Smooth muscle cell (in vitro differentiated cells): ENCODE data around the gene NHS. TPM values are rescaled to one million over a fixed set of nuclear protein-coding genes. Genes with fewer than 3 reads are reported as not detected.
"Not testable (repeated sequence)": the region's sequence is repeated elsewhere in the genome, so short reads cannot be mapped to it uniquely, and the experiment has no call there.

Experiments used
- DNase-seq: peaks from one replicate; lab custom pipeline; 2025; ENCODE audit not compliant: unreplicated experiment; lab: John Stamatoyannopoulos, UW
- H2AFZ ChIP-seq: fragments of 200-600 bp; sonication (generic); 2 replicates; pipeline ENCODE4 v1.6.0; 2016; ENCODE audit warnings: antibody characterized with exemption, low read depth, mild to moderate bottlenecking
- H3F3A ChIP-seq: fragments of 200-600 bp; sonication (generic); 2 replicates; pipeline ENCODE4 v1.6.0; 2017; ENCODE audit warnings: antibody characterized with exemption, low read depth
- H3K27ac ChIP-seq: fragments of 200-600 bp; sonication (generic); 2 replicates; pipeline ENCODE4 v1.5.1; 2016; ENCODE audit warnings: low read depth, mild to moderate bottlenecking
- H3K27me3 ChIP-seq: fragments of 200-600 bp; sonication (generic); 2 replicates; pipeline ENCODE4 v1.6.1; 2016; ENCODE audit warnings: low read depth, mild to moderate bottlenecking
- H3K36me3 ChIP-seq: fragments of 200-600 bp; sonication (generic); 2 replicates; pipeline ENCODE4 v1.5.1; 2016; ENCODE audit warnings: low read depth
- H3K4me1 ChIP-seq: fragments of 200-600 bp; sonication (generic); 2 replicates; pipeline ENCODE4 v1.5.1; 2016; ENCODE audit warnings: low read depth
- H3K4me2 ChIP-seq: fragments of 200-600 bp; sonication (generic); 2 replicates; pipeline ENCODE4 v1.6.0; 2016; ENCODE audit warnings: mild to moderate bottlenecking
- H3K4me3 ChIP-seq: fragments of 200-600 bp; sonication (generic); 2 replicates; pipeline ENCODE4 v1.5.1; 2016; ENCODE audit warnings: mild to moderate bottlenecking
- H3K79me2 ChIP-seq: fragments of 200-600 bp; sonication (generic); 2 replicates; pipeline ENCODE4 v1.6.0; 2016; ENCODE audit warnings: low read depth, mild to moderate bottlenecking
- H3K9ac ChIP-seq: fragments of 200-600 bp; sonication (generic); 2 replicates; pipeline ENCODE4 v1.6.0; 2016; ENCODE audit warnings: low read depth
- H3K9me3 ChIP-seq: fragments of 200-600 bp; sonication (generic); replicated peaks from 2 replicates; pipeline ENCODE4 v1.5.1; 2016; ENCODE audit warnings: low read depth
- H4K20me1 ChIP-seq: fragments of 200-600 bp; sonication (generic); 2 replicates; pipeline ENCODE4 v1.6.0; 2016; ENCODE audit warnings: low read depth
- WGBS: methylation state at CpG from one replicate; pipeline ENCODE4 v1.1.7; 2016; ENCODE audit warnings: low lambda C conversion rate; 5-methylcytosine and 5-hydroxymethylcytosine counted together
- polyA plus RNA-seq: library from polyadenylated mRNA; unstranded; fragments of >200 nt; fragmentation: Nextera tagmentation; extraction: Ambion mirVana; gene quantifications from 2 replicates; pipeline ENCODE4 v1.2.1, GENCODE V29; 2016
- total RNA-seq: library from RNA; depleted of rRNA; stranded (reverse); fragments of >200 nt; gene quantifications from 2 replicates; pipeline ENCODE4 v1.2.3, GENCODE V29; 2014
- TF ChIP-seq, protein P1 (sequence below): fragments of 200-600 bp; sonication (generic); IDR thresholded peaks from 2 replicates; pipeline ENCODE4 v1.5.1; 2017; ENCODE audit warnings: borderline replicate concordance, mild to moderate bottlenecking, antibody characterized with exemption; ENCODE audit not compliant: insufficient read depth, poor library complexity, severe bottlenecking

NHS gene
- total and polyA plus RNA-seq, 2 experiments from 2014 or later: 2.6 to 9.6 TPM

GRCh38 chrX:17566740-17567139 is 191.7 kb downstream of the NHS start:
- 54% methylated on average over 4 of the region's 4 CpGs for WGBS
- Histone ChIP-seq H4K20me1 (no peaks in the 10 kb centered on the region), H3K4me3 (no peak overlapping the region), H3K9ac (no peak overlapping the region), H3K4me1 (no peaks in the 10 kb centered on the region), H2AFZ (no peak overlapping the region), H3K27me3 (no peaks in the 10 kb centered on the region), H3K9me3 (no peaks in the 10 kb centered on the region), H3K36me3 (no peaks in the 10 kb centered on the region), H3F3A (no peaks in the 10 kb centered on the region), H3K79me2 (no peaks in the 10 kb centered on the region), H3K4me2 (no peak overlapping the region), H3K27ac (no peak overlapping the region)
- TF ChIP-seq, protein P1, sequence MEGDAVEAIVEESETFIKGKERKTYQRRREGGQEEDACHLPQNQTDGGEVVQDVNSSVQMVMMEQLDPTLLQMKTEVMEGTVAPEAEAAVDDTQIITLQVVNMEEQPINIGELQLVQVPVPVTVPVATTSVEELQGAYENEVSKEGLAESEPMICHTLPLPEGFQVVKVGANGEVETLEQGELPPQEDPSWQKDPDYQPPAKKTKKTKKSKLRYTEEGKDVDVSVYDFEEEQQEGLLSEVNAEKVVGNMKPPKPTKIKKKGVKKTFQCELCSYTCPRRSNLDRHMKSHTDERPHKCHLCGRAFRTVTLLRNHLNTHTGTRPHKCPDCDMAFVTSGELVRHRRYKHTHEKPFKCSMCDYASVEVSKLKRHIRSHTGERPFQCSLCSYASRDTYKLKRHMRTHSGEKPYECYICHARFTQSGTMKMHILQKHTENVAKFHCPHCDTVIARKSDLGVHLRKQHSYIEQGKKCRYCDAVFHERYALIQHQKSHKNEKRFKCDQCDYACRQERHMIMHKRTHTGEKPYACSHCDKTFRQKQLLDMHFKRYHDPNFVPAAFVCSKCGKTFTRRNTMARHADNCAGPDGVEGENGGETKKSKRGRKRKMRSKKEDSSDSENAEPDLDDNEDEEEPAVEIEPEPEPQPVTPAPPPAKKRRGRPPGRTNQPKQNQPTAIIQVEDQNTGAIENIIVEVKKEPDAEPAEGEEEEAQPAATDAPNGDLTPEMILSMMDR: no peak
- no peak for DNase-seq

DNA sequence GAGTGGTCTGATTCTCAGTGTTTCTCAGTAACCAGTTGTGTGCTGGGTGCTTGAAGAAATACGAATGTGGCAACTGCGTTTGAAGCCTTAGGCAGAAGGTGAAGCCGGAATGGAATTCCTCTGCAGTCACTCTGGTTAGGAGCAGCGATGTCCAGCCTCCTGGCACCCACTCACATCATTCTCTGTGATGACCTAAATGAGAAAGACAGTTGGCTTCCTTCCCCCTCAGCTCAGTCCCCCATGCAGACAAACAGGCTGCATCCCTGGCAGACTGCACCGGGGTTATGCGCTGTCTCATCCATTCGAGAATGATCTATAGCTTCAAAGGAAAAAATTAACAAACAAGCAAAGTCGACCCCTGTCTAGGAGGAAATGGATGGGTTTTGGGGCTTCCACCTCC is 192.2 kb downstream of the NHS start:
- no peaks in the 10 kb centered on the region for H4K20me1 ChIP-seq
- H3K4me3 ChIP-seq: no peak overlapping the region
- H3K9me3 ChIP-seq: no peaks in the 10 kb centered on the region
- no peak overlapping the region for H2AFZ ChIP-seq
- H3K4me1 ChIP-seq: no peaks in the 10 kb centered on the region
- H3F3A ChIP-seq: no peaks in the 10 kb centered on the region
- H3K79me2 ChIP-seq: no peaks in the 10 kb centered on the region
- H3K4me2 ChIP-seq: no peak overlapping the region
- no peak for DNase-seq
- WGBS: 57% methylated on average over 8 of the region's 8 CpGs
- no peaks in the 10 kb centered on the region for H3K36me3 ChIP-seq
- no peak overlapping the region for H3K9ac ChIP-seq
- H3K27me3 ChIP-seq: no peaks in the 10 kb centered on the region
- peak overlapping the region; percentile 44 for H3K27ac ChIP-seq
- TF ChIP-seq, protein P1: no peak

DNA sequence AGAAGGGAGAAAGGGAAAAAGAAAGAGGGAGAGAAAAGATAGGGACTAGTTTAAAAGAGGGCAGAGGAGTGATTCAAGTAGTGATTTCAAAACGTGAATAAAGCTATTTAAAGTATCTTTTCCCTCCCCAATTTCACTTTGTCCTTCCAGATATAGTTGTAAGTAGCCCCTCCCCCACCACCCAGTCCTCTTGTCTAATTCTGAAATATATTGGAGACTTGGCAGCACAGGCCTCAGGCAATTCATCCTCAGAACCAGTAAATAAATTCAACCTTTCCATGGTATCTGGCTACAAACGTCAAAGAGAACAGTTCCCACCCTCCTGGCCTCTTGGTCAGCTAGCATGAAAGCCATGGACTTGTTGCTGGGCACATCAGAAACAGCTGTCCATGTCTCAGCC is 192.8 kb downstream of the NHS start:
- Histone ChIP-seq H3K27ac (peak overlapping the region; percentile 44), H3K27me3 (no peaks in the 10 kb centered on the region), H2AFZ (no peak overlapping the region), H3K9ac (no peak overlapping the region), H3K79me2 (no peaks in the 10 kb centered on the region), H3K4me2 (no peak overlapping the region), H3K4me1 (no peaks in the 10 kb centered on the region), H3K9me3 (no peaks in the 10 kb centered on the region), H4K20me1 (no peaks in the 10 kb centered on the region), H3K4me3 (no peak overlapping the region), H3K36me3 (no peaks in the 10 kb centered on the region), H3F3A (no peaks in the 10 kb centered on the region)
- 32% methylated on average over 2 of the region's 2 CpGs for WGBS
- no peak for DNase-seq
- TF ChIP-seq, protein P1: no peak

GRCh38 chrX:17568804-17569203 is 193.8 kb downstream of the NHS start:
- WGBS: 86% methylated on average over 3 of the region's 3 CpGs
- not testable (repeated sequence) for DNase-seq

More at GRCh38 chrX:17568804-17569203, 193.8 kb downstream of the NHS start:
- not testable (repeated sequence) for H3K9ac ChIP-seq, H3K27ac ChIP-seq, H3K9me3 ChIP-seq, H3K4me3 ChIP-seq, H3K4me2 ChIP-seq, H3K79me2 ChIP-seq, H3K4me1 ChIP-seq, H4K20me1 ChIP-seq, H3K27me3 ChIP-seq, H2AFZ ChIP-seq, H3K36me3 ChIP-seq, H3F3A ChIP-seq
